ENCODE data around the gene SMIM11. TPM values are rescaled to one million over a fixed set of nuclear protein-coding genes. Genes with fewer than 3 reads are reported as not detected.

Gene SMIM11
- total and polyA plus RNA-seq, 10 of the 15 experiments (the other 5 are each of a cell fraction or from before 2014, with no cell fraction given) = 4.8 to 43.1 (median 16.0) TPM

- no peaks in the 10 kb centered on the region for H4K20me1 ChIP-seq (ENCODE audit: control insufficient read depth, insufficient read depth)
- no peak overlapping the region for H3K4me3 ChIP-seq
- 17% methylated on average over 5 of the region's 5 CpGs for WGBS (ENCODE audit: insufficient coverage, insufficient replicate concordance, low lambda C conversion rate, missing lambda C conversion rate)
- ChIA-PET POLR2A (no interaction called here), RAD21 (ENCODE audit: unreplicated experiment) (no interaction called here), SMC1A (ENCODE audit: uncharacterized antibody, unreplicated experiment) (no interaction called here), CTCF (interaction anchor here (0.6 to 2.3 kb wide), 2 partner anchors 12 to 1368 kb away, joined by 4 to 9 read pairs; no protein-coding TSS in a partner anchor)
- FAIRE-seq (no peak), ATAC-seq (no peak), DNase-seq (ENCODE audit: low read depth, low spot score) (no peak)
- H3K4me2 ChIP-seq (ENCODE audit: control insufficient read depth, insufficient read depth) = no peak overlapping the region
- intact Hi-C loops (cut with micrococcal nuclease; ENCODE audit: unreplicated experiment) = no loop called here
- H3K27ac ChIP-seq (ENCODE audit: control insufficient read depth, insufficient read depth) = no peak overlapping the region
- in situ Hi-C loops (cut with MboI) = no loop called here
- H3K79me2 ChIP-seq (ENCODE audit: control insufficient read depth, insufficient read depth, low read length) = no peaks in the 10 kb centered on the region
- no peaks in the 10 kb centered on the region for H3K36me3 ChIP-seq (ENCODE audit: control insufficient read depth in 2 of 2, insufficient read depth in 2 of 2, low read length in 1 of 2)
- H3K9me3 ChIP-seq (replicated peaks; ENCODE audit: control insufficient read depth, insufficient read depth, low read length) = no peaks in the 10 kb centered on the region
- BruUV-seq (replicated peaks) = no TSS peak
- no peaks in the 10 kb centered on the region for H3K4me1 ChIP-seq (ENCODE audit: control insufficient read depth, insufficient read depth, low read length)
- H2AFZ ChIP-seq (ENCODE audit: control insufficient read depth, low read depth, low read length) = no peak overlapping the region
- no peak overlapping the region for H3K9ac ChIP-seq (ENCODE audit: control insufficient read depth, insufficient read depth, low read length)
- H3K27me3 ChIP-seq (replicated peaks in 1 of 2; ENCODE audit: control insufficient read depth in 2 of 2, insufficient read depth in 2 of 2, low read length in 1 of 2) = no peaks in the 10 kb centered on the region; a peak in 2 of 4 replicates
- TF ChIP-seq SRF (IDR thresholded peaks at IDR 0.05; ENCODE audit: low read depth in 2 of 2, low read length in 2 of 2) = no peak
- no peak for TF ChIP-seq ELK1 (IDR thresholded peaks at IDR 0.05; ENCODE audit: low read depth, low read length)
- TF ChIP-seq CUX1 (IDR thresholded peaks at IDR 0.05; ENCODE audit: insufficient replicate concordance, low read depth, low read length) = no peak
- no peak for TF ChIP-seq SMC3 (IDR thresholded peaks at IDR 0.05; ENCODE audit: borderline replicate concordance, low read length)
- TF ChIP-seq NRF1 (conservative IDR thresholded peaks at IDR 0.05; ENCODE audit: low read depth, low read length) = no peak
- no peak for TF ChIP-seq TARDBP (IDR thresholded peaks at IDR 0.05; ENCODE audit: borderline replicate concordance)
- no peak for TF ChIP-seq USF2 (IDR thresholded peaks at IDR 0.05; ENCODE audit: borderline replicate concordance, low read depth, low read length)
- no peak for TF ChIP-seq FOS (IDR thresholded peaks at IDR 0.05; ENCODE audit: borderline replicate concordance, extremely low read depth, insufficient read length)
- TF ChIP-seq TCF12 (IDR thresholded peaks at IDR 0.05; ENCODE audit: low read depth, low read length) = no peak
- no peak for TF ChIP-seq E4F1 (IDR thresholded peaks at IDR 0.05; ENCODE audit: borderline replicate concordance, partially characterized antibody)
Measured at GRCh38 chr21:34336245-34336644, 39.1 kb upstream of the SMIM11 start.
